ENCODE data around the gene CHI3L2.

CHI3L2 gene

GRCh38 chr1:111227434-111227833 is at the start of gene CHI3L2:
Gene CHI3L2, plus strand, starts transcription at chr1:111227713. Its CDS starts 17 bp downstream, at chr1:111227730.
- DNase-seq = no peak

- DNase-seq = no peak
Measured at GRCh38 chr1:111179968-111180533, 47.5 kb upstream of the CHI3L2 start.

- DNase-seq = no peak
Measured at GRCh38 chr1:111182052-111182451, 45.5 kb upstream of the CHI3L2 start.

- DNase-seq = no peak
Measured at GRCh38 chr1:111183308-111184069, 44.0 kb upstream of the CHI3L2 start.

- no peak for DNase-seq
Measured at GRCh38 chr1:111184663-111185062, 42.9 kb upstream of the CHI3L2 start.

- DNase-seq = no peak
Measured at GRCh38 chr1:111190931-111191451, 36.5 kb upstream of the CHI3L2 start.

- DNase-seq = no peak
Measured at GRCh38 chr1:111191496-111191895, 36.0 kb upstream of the CHI3L2 start.

GRCh38 chr1:111192074-111192473 is 35.4 kb upstream of the CHI3L2 start:
- DNase-seq = no peak

- DNase-seq = no peak
Measured at GRCh38 chr1:111192658-111193519, 34.6 kb upstream of the CHI3L2 start.

- DNase-seq = no peak
Measured at GRCh38 chr1:111193712-111194480, 33.6 kb upstream of the CHI3L2 start.

- DNase-seq = no peak
Measured at GRCh38 chr1:111195002-111195684, 32.4 kb upstream of the CHI3L2 start.

GRCh38 chr1:111196213-111196612 is 31.3 kb upstream of the CHI3L2 start:
- DNase-seq = no peak

GRCh38 chr1:111197598-111198284 is 29.8 kb upstream of the CHI3L2 start:
- DNase-seq = no peak

- DNase-seq = no peak
Measured at GRCh38 chr1:111198836-111199235, 28.7 kb upstream of the CHI3L2 start.

- no peak for DNase-seq
Measured at GRCh38 chr1:111199329-111199728, 28.2 kb upstream of the CHI3L2 start.

GRCh38 chr1:111199881-111200801 is 27.4 kb upstream of the CHI3L2 start, which contains the start of gene DENND2D:
Gene DENND2D, minus strand, starts transcription at chr1:111200646. Its CDS starts 187 bp downstream, at chr1:111200459.
- no peak for DNase-seq

GRCh38 chr1:111200802-111201161 is 26.7 kb upstream of the CHI3L2 start:
- DNase-seq = no peak

- DNase-seq = no peak
Measured at GRCh38 chr1:111201275-111202090, 26.0 kb upstream of the CHI3L2 start.

- no peak for DNase-seq
Measured at GRCh38 chr1:111202366-111202706, 25.2 kb upstream of the CHI3L2 start.

Measured in NCI-H187 (cell line).